ENCODE data around the gene CCDC32. TPM values are rescaled to one million over a fixed set of nuclear protein-coding genes. Genes with fewer than 3 reads are reported as not detected.

CCDC32 gene
- total and polyA plus RNA-seq, 2 of the 13 experiments (the other 11 are each of a cell fraction or from before 2014, with no cell fraction given): 10.8 to 23.2 TPM

DNA sequence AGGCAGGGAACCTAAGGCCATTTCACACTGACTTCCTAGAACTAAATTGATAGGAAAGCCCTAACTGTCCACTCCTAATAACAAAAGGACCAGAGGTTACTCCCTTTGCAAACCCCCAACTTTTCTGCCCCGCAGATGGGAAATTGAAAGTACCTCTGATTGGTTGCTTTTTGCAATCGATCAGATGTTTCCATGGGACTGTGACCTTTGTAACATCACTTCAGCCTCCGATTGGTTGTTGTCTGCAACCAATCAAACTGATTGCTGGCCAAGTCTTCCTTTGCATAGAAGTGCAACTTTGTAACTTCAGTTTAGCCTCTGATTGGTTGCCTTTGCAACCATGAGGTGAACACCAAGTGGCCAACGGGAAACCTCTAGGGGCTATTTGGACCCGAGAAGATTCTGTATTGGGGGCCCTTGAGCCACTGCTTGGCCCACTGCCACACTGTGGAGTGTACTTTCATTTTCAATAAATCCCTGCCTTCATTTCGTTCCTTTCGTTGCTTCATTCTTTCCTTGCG, 17.9 kb upstream of the CCDC32 start (continued):
- TF ChIP-seq, protein P1, sequence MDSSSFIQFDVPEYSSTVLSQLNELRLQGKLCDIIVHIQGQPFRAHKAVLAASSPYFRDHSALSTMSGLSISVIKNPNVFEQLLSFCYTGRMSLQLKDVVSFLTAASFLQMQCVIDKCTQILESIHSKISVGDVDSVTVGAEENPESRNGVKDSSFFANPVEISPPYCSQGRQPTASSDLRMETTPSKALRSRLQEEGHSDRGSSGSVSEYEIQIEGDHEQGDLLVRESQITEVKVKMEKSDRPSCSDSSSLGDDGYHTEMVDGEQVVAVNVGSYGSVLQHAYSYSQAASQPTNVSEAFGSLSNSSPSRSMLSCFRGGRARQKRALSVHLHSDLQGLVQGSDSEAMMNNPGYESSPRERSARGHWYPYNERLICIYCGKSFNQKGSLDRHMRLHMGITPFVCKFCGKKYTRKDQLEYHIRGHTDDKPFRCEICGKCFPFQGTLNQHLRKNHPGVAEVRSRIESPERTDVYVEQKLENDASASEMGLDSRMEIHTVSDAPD (CRISPR knock-in tag; IDR thresholded peaks at IDR 0.05): no peak
- no peak for TF ChIP-seq ZNF326 (CRISPR knock-in tag; IDR thresholded peaks at IDR 0.05; ENCODE audit: borderline replicate concordance)
- TF ChIP-seq, protein P2, sequence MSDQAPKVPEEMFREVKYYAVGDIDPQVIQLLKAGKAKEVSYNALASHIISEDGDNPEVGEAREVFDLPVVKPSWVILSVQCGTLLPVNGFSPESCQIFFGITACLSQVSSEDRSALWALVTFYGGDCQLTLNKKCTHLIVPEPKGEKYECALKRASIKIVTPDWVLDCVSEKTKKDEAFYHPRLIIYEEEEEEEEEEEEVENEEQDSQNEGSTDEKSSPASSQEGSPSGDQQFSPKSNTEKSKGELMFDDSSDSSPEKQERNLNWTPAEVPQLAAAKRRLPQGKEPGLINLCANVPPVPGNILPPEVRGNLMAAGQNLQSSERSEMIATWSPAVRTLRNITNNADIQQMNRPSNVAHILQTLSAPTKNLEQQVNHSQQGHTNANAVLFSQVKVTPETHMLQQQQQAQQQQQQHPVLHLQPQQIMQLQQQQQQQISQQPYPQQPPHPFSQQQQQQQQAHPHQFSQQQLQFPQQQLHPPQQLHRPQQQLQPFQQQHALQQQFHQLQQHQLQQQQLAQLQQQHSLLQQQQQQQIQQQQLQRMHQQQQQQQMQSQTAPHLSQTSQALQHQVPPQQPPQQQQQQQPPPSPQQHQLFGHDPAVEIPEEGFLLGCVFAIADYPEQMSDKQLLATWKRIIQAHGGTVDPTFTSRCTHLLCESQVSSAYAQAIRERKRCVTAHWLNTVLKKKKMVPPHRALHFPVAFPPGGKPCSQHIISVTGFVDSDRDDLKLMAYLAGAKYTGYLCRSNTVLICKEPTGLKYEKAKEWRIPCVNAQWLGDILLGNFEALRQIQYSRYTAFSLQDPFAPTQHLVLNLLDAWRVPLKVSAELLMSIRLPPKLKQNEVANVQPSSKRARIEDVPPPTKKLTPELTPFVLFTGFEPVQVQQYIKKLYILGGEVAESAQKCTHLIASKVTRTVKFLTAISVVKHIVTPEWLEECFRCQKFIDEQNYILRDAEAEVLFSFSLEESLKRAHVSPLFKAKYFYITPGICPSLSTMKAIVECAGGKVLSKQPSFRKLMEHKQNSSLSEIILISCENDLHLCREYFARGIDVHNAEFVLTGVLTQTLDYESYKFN (CRISPR knock-in tag; conservative IDR thresholded peaks at IDR 0.05): peak; percentile 81
- peak; percentile 96 for TF ChIP-seq RFXANK (CRISPR knock-in tag; IDR thresholded peaks at IDR 0.05)
- TF ChIP-seq NCOR1 (IDR thresholded peaks at IDR 0.05; ENCODE audit: borderline replicate concordance, low read length): peak; percentile 76; the same call in 1 of the 2 replicates
- TF ChIP-seq POLR2AphosphoS5 (IDR thresholded peaks at IDR 0.05; ENCODE audit: low read depth, low read length): peak; percentile 80
- 0 out of 2 replicates have a peak, but pooled peaks have one; percentile 44 for TF ChIP-seq NFIC (IDR thresholded peaks at IDR 0.05; ENCODE audit: low read length)
- TF ChIP-seq, protein P3, sequence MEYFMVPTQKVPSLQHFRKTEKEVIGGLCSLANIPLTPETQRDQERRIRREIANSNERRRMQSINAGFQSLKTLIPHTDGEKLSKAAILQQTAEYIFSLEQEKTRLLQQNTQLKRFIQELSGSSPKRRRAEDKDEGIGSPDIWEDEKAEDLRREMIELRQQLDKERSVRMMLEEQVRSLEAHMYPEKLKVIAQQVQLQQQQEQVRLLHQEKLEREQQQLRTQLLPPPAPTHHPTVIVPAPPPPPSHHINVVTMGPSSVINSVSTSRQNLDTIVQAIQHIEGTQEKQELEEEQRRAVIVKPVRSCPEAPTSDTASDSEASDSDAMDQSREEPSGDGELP (IDR thresholded peaks at IDR 0.05; ENCODE audit: borderline replicate concordance, low read depth): peak; percentile 65; the same call in 1 of the 2 replicates
- 0 out of 2 replicates have a peak, but pooled peaks have one; percentile 37 for TF ChIP-seq TSC22D2 (CRISPR knock-in tag; IDR thresholded peaks at IDR 0.05; ENCODE audit: borderline replicate concordance)
- TF ChIP-seq PHF21A (CRISPR knock-in tag; IDR thresholded peaks at IDR 0.05): peak; percentile 96
- TF ChIP-seq, protein P4, sequence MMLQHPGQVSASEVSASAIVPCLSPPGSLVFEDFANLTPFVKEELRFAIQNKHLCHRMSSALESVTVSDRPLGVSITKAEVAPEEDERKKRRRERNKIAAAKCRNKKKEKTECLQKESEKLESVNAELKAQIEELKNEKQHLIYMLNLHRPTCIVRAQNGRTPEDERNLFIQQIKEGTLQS (CRISPR knock-in tag; IDR thresholded peaks at IDR 0.05): no peak
- TF ChIP-seq, protein P5, sequence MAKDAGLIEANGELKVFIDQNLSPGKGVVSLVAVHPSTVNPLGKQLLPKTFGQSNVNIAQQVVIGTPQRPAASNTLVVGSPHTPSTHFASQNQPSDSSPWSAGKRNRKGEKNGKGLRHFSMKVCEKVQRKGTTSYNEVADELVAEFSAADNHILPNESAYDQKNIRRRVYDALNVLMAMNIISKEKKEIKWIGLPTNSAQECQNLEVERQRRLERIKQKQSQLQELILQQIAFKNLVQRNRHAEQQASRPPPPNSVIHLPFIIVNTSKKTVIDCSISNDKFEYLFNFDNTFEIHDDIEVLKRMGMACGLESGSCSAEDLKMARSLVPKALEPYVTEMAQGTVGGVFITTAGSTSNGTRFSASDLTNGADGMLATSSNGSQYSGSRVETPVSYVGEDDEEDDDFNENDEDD (CRISPR knock-in tag; IDR thresholded peaks at IDR 0.05; ENCODE audit: borderline replicate concordance): no peak
- peak; percentile 90 for TF ChIP-seq NFYC (CRISPR knock-in tag; IDR thresholded peaks at IDR 0.05)
- TF ChIP-seq CEBPB (IDR thresholded peaks at IDR 0.05; ENCODE audit: borderline replicate concordance, low read depth, low read length): 0 out of 2 replicates have a peak, but pooled peaks have one; percentile 17
- TF ChIP-seq, protein P6, sequence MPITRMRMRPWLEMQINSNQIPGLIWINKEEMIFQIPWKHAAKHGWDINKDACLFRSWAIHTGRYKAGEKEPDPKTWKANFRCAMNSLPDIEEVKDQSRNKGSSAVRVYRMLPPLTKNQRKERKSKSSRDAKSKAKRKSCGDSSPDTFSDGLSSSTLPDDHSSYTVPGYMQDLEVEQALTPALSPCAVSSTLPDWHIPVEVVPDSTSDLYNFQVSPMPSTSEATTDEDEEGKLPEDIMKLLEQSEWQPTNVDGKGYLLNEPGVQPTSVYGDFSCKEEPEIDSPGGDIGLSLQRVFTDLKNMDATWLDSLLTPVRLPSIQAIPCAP (CRISPR knock-in tag; IDR thresholded peaks at IDR 0.05; ENCODE audit: low read depth): no peak
- 0 out of 2 replicates have a peak, but pooled peaks have one; percentile 6 for TF ChIP-seq ZFP1 (CRISPR knock-in tag; IDR thresholded peaks at IDR 0.05)
- TF ChIP-seq PTBP1 (IDR thresholded peaks at IDR 0.05; ENCODE audit: low read depth, low read length, poor library complexity, severe bottlenecking): no peak
- TF ChIP-seq ZFP41 (CRISPR knock-in tag; IDR thresholded peaks at IDR 0.05; ENCODE audit: borderline replicate concordance): no peak
- peak; percentile 34; the same call in 1 of the 2 replicates for TF ChIP-seq ZFX (CRISPR knock-in tag; IDR thresholded peaks at IDR 0.05; ENCODE audit: low read depth)
- peak; percentile 45; the same call in 1 of the 2 replicates for TF ChIP-seq ZNF605 (CRISPR knock-in tag; IDR thresholded peaks at IDR 0.05)
